A549 (cell line): ENCODE data around the gene ADGRL3. TPM values are rescaled to one million over a fixed set of nuclear protein-coding genes. Genes with fewer than 3 reads are reported as not detected.

ENCODE experiments used
- ATAC-seq, 2 experiments: fragments of 200-7000 bp in 1 of 2; fragments of >200 bp in 1 of 2; cut with Nextera tagmentation in 1 of 2; cut with Tn5 transposase in 1 of 2; 3 replicates each; pipeline versions ENCODE4 v1.8.0 to v1.9.1; 2018 to 2020; ENCODE audit warnings: mild to moderate bottlenecking in 1 of 2, moderate library complexity in 1 of 2
- CTCF ChIA-PET: fragments of 300-600 bp; sonication (Branson Sonifier 250); formaldehyde crosslinking; extraction: SDS; loops from one replicate; lab custom pipeline; 2021; ENCODE audit warnings: antibody characterized with exemption, inconsistent platforms; lab: Yijun Ruan, JAX
- POLR2A ChIA-PET: fragments of 350-600 bp; formaldehyde crosslinking; extraction: SDS; loops from one replicate; lab custom pipeline; 2021; ENCODE audit warnings: antibody characterized with exemption, inconsistent platforms; lab: Yijun Ruan, JAX
- DNase-seq, 2 experiments: peaks; one replicate each; pipeline versions ENCODE4 v3.0.0 to v3.0.0-alpha.2; 2011 to 2016; ENCODE audit warnings: low read depth in 1 of 2, low spot score in 1 of 2
- FAIRE-seq: peaks from 2 replicates; lab custom pipeline; 2011; peaks lifted over from hg19 to GRCh38; lab: Jason Lieb, UNC
- H3K27ac ChIP-seq, 2 experiments: fragments of >200 bp; sonication (Bioruptor Twin); formaldehyde crosslinking; 3 replicates each; pipeline ENCODE4 v1.5.1; 2016 to 2017
- H3K4me1 ChIP-seq: fragments of >200 bp; sonication (Bioruptor Twin); formaldehyde crosslinking; 3 replicates; pipeline ENCODE4 v1.6.1; 2016
- H3K4me2 ChIP-seq: fragments of >200 bp; sonication (Bioruptor Twin); formaldehyde crosslinking; 3 replicates; pipeline ENCODE4 v1.6.1; 2016
- H3K4me3 ChIP-seq: fragments of >200 bp; sonication (Bioruptor Twin); formaldehyde crosslinking; 3 replicates; pipeline ENCODE4 v1.5.1; 2016
- H3K9me3 ChIP-seq: fragments of >200 bp; sonication (Bioruptor Twin); formaldehyde crosslinking; 3 replicates; pipeline ENCODE4 v1.6.1; 2016
- BHLHE40 ChIP-seq: IDR thresholded peaks from 2 replicates; pipeline ENCODE4 v1.6.1; 2012; ENCODE audit warnings: low read depth, low read length, inconsistent platforms
- CBX8 ChIP-seq: fragments of 200-600 bp; sonication (generic); IDR thresholded peaks from 2 replicates; pipeline ENCODE4 v1.6.1; 2016
- CHD4 ChIP-seq: fragments of 200-600 bp; sonication (generic); IDR thresholded peaks from 2 replicates; pipeline ENCODE4 v1.6.1; 2016; ENCODE audit warnings: antibody characterized with exemption, mild to moderate bottlenecking, borderline replicate concordance
- EHF ChIP-seq: fragments of 250-450 bp; sonication (Bioruptor Pico); IDR thresholded peaks from 2 replicates; pipeline ENCODE4 v1.5.0; 2020; ENCODE audit warnings: mild to moderate bottlenecking
- ELK1 ChIP-seq: fragments of 150-350 bp; IDR thresholded peaks from 2 replicates; pipeline ENCODE4 v1.6.1; 2014; ENCODE audit warnings: low read depth, mild to moderate bottlenecking, low read length
- EP300 ChIP-seq, 2 experiments: fragments of >200 bp; sonication (Bioruptor Twin); formaldehyde crosslinking; IDR thresholded peaks; 2 replicates in 1 of 2; 3 replicates in 1 of 2; pipeline ENCODE4 v1.6.1; 2016 to 2017
- ESRRA ChIP-seq: fragments of 150-350 bp; IDR thresholded peaks from 2 replicates; pipeline ENCODE4 v1.6.1; 2014; ENCODE audit warnings: mild to moderate bottlenecking, low read length, borderline replicate concordance
- FOSL2 ChIP-seq, 2 experiments: fragments of 450-650 bp in 1 of 2; fragments of >200 bp in 1 of 2; sonication (Bioruptor Twin) in 1 of 2; formaldehyde crosslinking; IDR thresholded peaks; 2 replicates each; pipeline versions ENCODE4 v1.5.0 to v1.6.1; 2016 to 2020; ENCODE audit warnings: mild to moderate bottlenecking in 1 of 2, moderate library complexity in 1 of 2
- HDAC2 ChIP-seq: fragments of 200-600 bp; sonication (generic); IDR thresholded peaks from 2 replicates; pipeline ENCODE4 v1.6.1; 2016
- HES2 ChIP-seq: fragments of >200 bp; sonication (Bioruptor Twin); formaldehyde crosslinking; IDR thresholded peaks from 2 replicates; pipeline ENCODE4 v1.6.1; 2016
- HMGXB4 ChIP-seq: fragments of 250-450 bp; sonication (Bioruptor Pico); IDR thresholded peaks from 2 replicates; pipeline ENCODE4 v1.5.0; 2021; ENCODE audit warnings: mild to moderate bottlenecking, moderate library complexity, borderline replicate concordance
- HOXA7 ChIP-seq: fragments of 250-450 bp; sonication (Bioruptor Pico); IDR thresholded peaks from 2 replicates; pipeline ENCODE4 v1.5.0; 2020; ENCODE audit warnings: mild to moderate bottlenecking, moderate library complexity
- HOXB13 ChIP-seq: fragments of 250-450 bp; sonication (Bioruptor Pico); IDR thresholded peaks from 2 replicates; pipeline ENCODE4 v1.5.0; 2020; ENCODE audit warnings: low read depth, mild to moderate bottlenecking, moderate library complexity
- HOXB5 ChIP-seq: fragments of 250-450 bp; sonication (Bioruptor Pico); IDR thresholded peaks from 2 replicates; pipeline ENCODE4 v1.5.0; 2020; ENCODE audit warnings: mild to moderate bottlenecking, moderate library complexity
- JUNB ChIP-seq: fragments of >200 bp; sonication (Bioruptor Twin); formaldehyde crosslinking; IDR thresholded peaks from 2 replicates; pipeline ENCODE4 v1.6.1; 2016
- KDM1A ChIP-seq: fragments of 200-600 bp; sonication (generic); IDR thresholded peaks from 2 replicates; pipeline ENCODE4 v1.6.1; 2016; ENCODE audit warnings: low read depth, mild to moderate bottlenecking
- MAZ ChIP-seq: fragments of 150-350 bp; IDR thresholded peaks from 2 replicates; pipeline ENCODE4 v1.6.1; 2014; ENCODE audit warnings: antibody characterized with exemption, low read depth, low read length, borderline replicate concordance
- NFE2L2 ChIP-seq: fragments of 150-350 bp; conservative IDR thresholded peaks from 2 replicates; pipeline ENCODE4 v1.6.1; 2014; ENCODE audit warnings: low read length
- NPAS2 ChIP-seq: fragments of 250-450 bp; sonication (Bioruptor Pico); IDR thresholded peaks from 2 replicates; pipeline ENCODE4 v1.8.0; 2022; ENCODE audit warnings: mild to moderate bottlenecking, moderate library complexity, borderline replicate concordance
- PHF8 ChIP-seq: fragments of 200-600 bp; sonication (generic); IDR thresholded peaks from 2 replicates; pipeline ENCODE4 v1.6.1; 2016; ENCODE audit warnings: low read depth, mild to moderate bottlenecking, antibody characterized with exemption, moderate library complexity, borderline replicate concordance
- POLR2AphosphoS2 ChIP-seq: conservative IDR thresholded peaks from 2 replicates; pipeline ENCODE4 v1.6.1; 2012; ENCODE audit warnings: low read length, improper control_type of control experiment, inconsistent platforms
- RAD21 ChIP-seq, 2 experiments: fragments of >200 bp in 1 of 2; sonication (Bioruptor Twin) in 1 of 2; formaldehyde crosslinking in 1 of 2; IDR thresholded peaks in 1 of 2; conservative IDR thresholded peaks in 1 of 2; 2 replicates in 1 of 2; 3 replicates in 1 of 2; pipeline ENCODE4 v1.6.1; 2012 to 2018; ENCODE audit warnings: inconsistent platforms in 1 of 2
- RARB ChIP-seq: fragments of 250-450 bp; sonication (Bioruptor Pico); IDR thresholded peaks from 2 replicates; pipeline ENCODE4 v1.8.0; 2021; ENCODE audit warnings: mild to moderate bottlenecking, moderate library complexity
- REST ChIP-seq: fragments of 200-600 bp; sonication (generic); IDR thresholded peaks from 2 replicates; pipeline ENCODE4 v1.6.1; 2016; ENCODE audit warnings: antibody characterized with exemption, mild to moderate bottlenecking, moderate library complexity
- RFX5 ChIP-seq: fragments of 450-650 bp; IDR thresholded peaks from 2 replicates; pipeline ENCODE4 v1.7.1; 2014; ENCODE audit warnings: antibody characterized with exemption, mild to moderate bottlenecking, moderate library complexity
- RNF2 ChIP-seq: fragments of 200-600 bp; sonication (generic); IDR thresholded peaks from 2 replicates; pipeline ENCODE4 v1.6.1; 2016; ENCODE audit warnings: low read depth, mild to moderate bottlenecking, antibody characterized with exemption, moderate library complexity, borderline replicate concordance
- SREBF2 ChIP-seq: fragments of 450-650 bp; IDR thresholded peaks from 2 replicates; pipeline ENCODE4 v1.6.1; 2014; ENCODE audit warnings: mild to moderate bottlenecking, moderate library complexity
- ZC3H11A ChIP-seq: fragments of 450-650 bp; IDR thresholded peaks from 2 replicates; pipeline ENCODE4 v1.6.1; 2014; ENCODE audit warnings: antibody characterized with exemption, mild to moderate bottlenecking
- WGBS: methylation state at CpG from one replicate; pipeline ENCODE4 v1.1.6; 2017; ENCODE audit errors: missing lambda C conversion rate; 5-methylcytosine and 5-hydroxymethylcytosine counted together
- polyA plus RNA-seq, 4 experiments: library from polyadenylated mRNA; depleted of rRNA in 3 of 4; stranded (reverse); fragments of >200 nt; fragmentation: RNase III in 1 of 4; extraction: RNeasy Plus Mini Kit Qiagen cat#74134 plus additional on column Dnase treatment in 1 of 4; gene quantifications; 2 replicates in 3 of 4; 3 replicates in 1 of 4; pipeline ENCODE4 v1.2.3, GENCODE V29; 2011 to 2017
- TF ChIP-seq, protein P1 (sequence below): fragments of 450-650 bp; IDR thresholded peaks from 2 replicates; pipeline ENCODE4 v1.6.1; 2014; ENCODE audit warnings: antibody characterized with exemption

ADGRL3 gene
- polyA plus RNA-seq, 2 of the 4 experiments (the other 2 are of a cell fraction), result 0.05 to 0.12 TPM

- H3K4me2 ChIP-seq, result no peak overlapping the region
- DNase-seq (no peak), ATAC-seq (no peak), FAIRE-seq (no peak)
- no peaks in the 10 kb centered on the region for H3K9me3 ChIP-seq
- no peak overlapping the region for H3K4me3 ChIP-seq
- ChIA-PET POLR2A (no interaction called here), CTCF (no interaction called here)
- no peak overlapping the region for H3K27ac ChIP-seq
- 22% methylated on average over 4 of the region's 4 CpGs for WGBS
- no peaks in the 10 kb centered on the region for H3K4me1 ChIP-seq
- TF ChIP-seq RFX5 (no peak), EP300 (IDR thresholded peaks at IDR 0.05) (no peak), NPAS2 (no peak), CBX8 (no peak), HOXB13 (no peak), HMGXB4 (CRISPR knock-in tag) (no peak), KDM1A (no peak), ELK1 (no peak), NFE2L2 (no peak), REST (no peak), HDAC2 (no peak), RAD21 (conservative IDR thresholded peaks at IDR 0.05 in 1 of 2, IDR thresholded peaks at IDR 0.05 in 1 of 2) (no peak), SREBF2 (no peak), ESRRA (no peak)
- TF ChIP-seq, protein P1, sequence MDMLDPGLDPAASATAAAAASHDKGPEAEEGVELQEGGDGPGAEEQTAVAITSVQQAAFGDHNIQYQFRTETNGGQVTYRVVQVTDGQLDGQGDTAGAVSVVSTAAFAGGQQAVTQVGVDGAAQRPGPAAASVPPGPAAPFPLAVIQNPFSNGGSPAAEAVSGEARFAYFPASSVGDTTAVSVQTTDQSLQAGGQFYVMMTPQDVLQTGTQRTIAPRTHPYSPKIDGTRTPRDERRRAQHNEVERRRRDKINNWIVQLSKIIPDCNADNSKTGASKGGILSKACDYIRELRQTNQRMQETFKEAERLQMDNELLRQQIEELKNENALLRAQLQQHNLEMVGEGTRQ, result no peak
Observed at GRCh38 chr4:61223385-61223784, 23.3 kb downstream of the ADGRL3 start.

GRCh38 chr4:61224573-61224972 lies 24.4 kb downstream of the ADGRL3 start:
- H3K4me1 ChIP-seq, result no peaks in the 10 kb centered on the region
- CTCF ChIA-PET, result no interaction called here
- DNase-seq (no peak), FAIRE-seq (no peak), ATAC-seq (no peak)
- no peak overlapping the region for H3K4me3 ChIP-seq
- H3K9me3 ChIP-seq, result no peaks in the 10 kb centered on the region
- H3K4me2 ChIP-seq, result no peak overlapping the region
- POLR2A ChIA-PET, result no interaction called here
- no peak overlapping the region for H3K27ac ChIP-seq
- 16% methylated on average over 8 of the region's 8 CpGs for WGBS
- TF ChIP-seq EP300 (IDR thresholded peaks at IDR 0.05) (no peak), EHF (CRISPR knock-in tag) (no peak), RARB (CRISPR knock-in tag) (no peak), BHLHE40 (no peak), POLR2AphosphoS2 (no peak), CBX8 (no peak), MAZ (no peak), RNF2 (no peak), RFX5 (no peak), FOSL2 (IDR thresholded peaks at IDR 0.05) (no peak), FOSL2 (CRISPR knock-in tag; IDR thresholded peaks at IDR 0.05) (no peak), HMGXB4 (CRISPR knock-in tag) (no peak), HOXB5 (CRISPR knock-in tag) (no peak), JUNB (no peak), HES2 (no peak), NFE2L2 (no peak), ZC3H11A (no peak), PHF8 (no peak), CHD4 (no peak), HOXA7 (CRISPR knock-in tag) (no peak)
